Duodenal mucosa (tissue), 2 donors: ENCODE results near the gene APRT.

ENCODE experiments used
- H3K27ac ChIP-seq: one replicate; pipeline ENCODE4 v1.7.0; 2013; ENCODE audit warnings: low read depth, low read length
- H3K27me3 ChIP-seq, 2 donors: one replicate each; pipeline ENCODE4 v1.7.0; 2013; ENCODE audit warnings: low read length in 2 of 2, control low read depth in 1 of 2; ENCODE audit not compliant: insufficient read depth in 2 of 2, control insufficient read depth in 1 of 2
- H3K36me3 ChIP-seq, 2 donors: one replicate each; pipeline ENCODE4 v1.7.0; 2013; ENCODE audit warnings: low read length in 2 of 2, control low read depth in 1 of 2; ENCODE audit not compliant: insufficient read depth in 2 of 2, control insufficient read depth in 1 of 2
- H3K4me1 ChIP-seq, 2 donors: one replicate each; pipeline ENCODE4 v1.7.0; 2013; ENCODE audit warnings: low read length in 2 of 2, control low read depth in 1 of 2; ENCODE audit not compliant: insufficient read depth in 2 of 2, control insufficient read depth in 1 of 2
- H3K4me3 ChIP-seq, 2 donors: one replicate each; pipeline ENCODE4 v1.7.0; 2013; ENCODE audit warnings: low read length in 2 of 2, low read depth in 1 of 2
- H3K9ac ChIP-seq, 2 donors: one replicate each; pipeline ENCODE4 v1.7.0; 2013; ENCODE audit warnings: low read length in 2 of 2, low read depth in 1 of 2
- H3K9me3 ChIP-seq, 2 donors: one replicate each; pipeline ENCODE4 v1.7.0; 2013; ENCODE audit warnings: low read length in 2 of 2, control low read depth in 1 of 2; ENCODE audit not compliant: control insufficient read depth in 1 of 2

APRT gene

DNA sequence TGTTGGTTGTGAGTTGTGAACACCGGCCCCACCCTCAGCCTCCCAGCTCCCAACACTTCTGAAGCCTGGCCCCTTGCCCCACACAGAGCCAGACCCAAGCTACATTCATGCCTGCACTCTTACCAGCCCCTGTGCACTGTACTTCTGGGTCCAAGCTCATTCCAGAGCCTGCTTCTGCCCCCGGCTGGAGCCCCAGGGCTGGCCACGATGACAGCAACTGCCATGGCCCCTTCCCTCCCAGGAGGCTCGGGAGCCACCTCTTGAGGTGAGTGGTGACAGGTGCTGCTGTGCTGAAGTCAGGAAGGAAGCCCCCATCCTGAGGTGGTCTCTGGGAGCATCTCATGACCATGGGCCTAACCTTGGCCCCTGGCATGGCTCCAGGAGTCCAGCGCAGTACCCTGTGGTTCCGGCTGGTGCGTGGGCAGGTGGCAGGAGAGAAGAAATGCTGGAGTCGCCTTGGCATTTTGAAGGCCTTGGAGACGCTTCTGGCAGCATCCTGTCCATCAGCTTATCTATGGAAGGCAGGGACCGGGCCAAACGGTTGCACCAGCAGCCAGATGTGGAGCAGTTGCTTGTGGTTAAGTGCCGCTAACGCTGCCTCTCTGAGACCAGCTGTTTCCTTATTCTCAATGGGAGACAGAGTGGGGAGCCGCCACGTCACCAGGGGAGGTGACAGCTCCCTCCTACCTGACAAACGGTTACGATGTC lies 12.0 kb downstream of the APRT start:
- Histone ChIP-seq H3K9ac (no peak overlapping the region), H3K9me3 (no peaks in the 10 kb centered on the region), H3K4me1 (peaks cover 3 to 9% of the 10 kb centered on the region in 2 donors), H3K4me3 (no peak overlapping the region), H3K27me3 (no peaks in the 10 kb centered on the region), H3K27ac (no peak overlapping the region), H3K36me3 (no peaks in the 10 kb centered on the region)

DNA sequence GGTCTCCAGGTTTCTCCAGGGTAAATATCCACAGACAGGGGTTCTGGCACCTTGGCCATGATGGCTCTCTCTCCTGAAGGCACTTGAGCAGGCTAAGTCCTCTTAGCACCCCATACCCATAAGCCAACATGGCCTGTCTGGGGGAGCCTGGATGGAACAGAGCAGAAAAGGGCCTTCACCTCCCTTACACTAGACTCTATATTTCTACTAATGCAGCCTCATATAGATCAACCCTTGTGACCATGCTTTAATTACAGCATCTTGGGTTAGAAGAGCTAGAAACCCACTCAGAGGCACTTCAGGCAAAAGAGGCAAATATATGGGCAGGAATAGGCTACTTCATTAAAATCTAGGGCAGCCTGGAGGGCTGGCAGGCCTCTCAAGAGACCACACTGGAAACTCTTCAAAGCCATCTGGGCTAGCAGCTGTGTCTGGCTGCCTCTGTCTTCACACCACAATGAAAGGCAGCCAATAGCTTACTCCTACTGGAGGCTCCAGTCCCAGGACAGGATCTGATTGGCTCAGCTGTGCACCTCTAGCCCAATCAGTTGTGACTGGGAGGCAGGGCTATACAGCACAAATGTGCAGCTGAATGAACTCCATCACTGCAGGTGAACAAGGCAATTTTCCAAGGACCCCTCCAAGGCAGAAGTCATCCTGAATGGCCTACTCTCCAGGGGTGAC lies 12.8 kb downstream of the APRT start:
- no peak overlapping the region for H3K4me3 ChIP-seq
- no peaks in the 10 kb centered on the region for H3K36me3 ChIP-seq
- H3K27ac ChIP-seq = no peak overlapping the region
- H3K9ac ChIP-seq = no peak overlapping the region
- H3K9me3 ChIP-seq = no peaks in the 10 kb centered on the region
- peaks cover 0 to 2% of the 10 kb centered on the region in 2 donors for H3K4me1 ChIP-seq
- H3K27me3 ChIP-seq = no peaks in the 10 kb centered on the region

DNA sequence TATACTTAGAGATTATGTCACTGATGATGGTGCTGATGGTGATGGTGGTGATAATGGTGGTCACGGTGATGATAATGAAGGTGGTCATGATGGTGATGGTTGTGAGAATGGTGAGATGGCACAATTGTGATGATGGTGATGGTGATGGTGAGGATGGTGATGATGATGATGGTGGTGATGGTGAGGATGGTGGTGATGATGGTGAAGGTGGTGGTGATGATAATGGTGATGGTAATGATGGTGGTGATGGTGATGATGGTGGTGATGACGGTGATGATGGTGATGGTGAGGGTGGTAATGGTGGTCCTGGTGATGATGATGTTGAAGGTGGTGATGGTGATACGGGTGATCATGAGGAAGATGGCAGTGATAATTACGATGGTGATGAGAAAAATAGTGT lies 13.7 kb downstream of the APRT start:
- H3K4me3 ChIP-seq = no peak overlapping the region
- H3K27ac ChIP-seq = no peak overlapping the region
- H3K36me3 ChIP-seq = no peaks in the 10 kb centered on the region
- H3K9ac ChIP-seq = no peak overlapping the region
- H3K4me1 ChIP-seq = peaks cover 4 to 8% of the 10 kb centered on the region in 2 donors
- H3K9me3 ChIP-seq = no peaks in the 10 kb centered on the region
- no peaks in the 10 kb centered on the region for H3K27me3 ChIP-seq

DNA sequence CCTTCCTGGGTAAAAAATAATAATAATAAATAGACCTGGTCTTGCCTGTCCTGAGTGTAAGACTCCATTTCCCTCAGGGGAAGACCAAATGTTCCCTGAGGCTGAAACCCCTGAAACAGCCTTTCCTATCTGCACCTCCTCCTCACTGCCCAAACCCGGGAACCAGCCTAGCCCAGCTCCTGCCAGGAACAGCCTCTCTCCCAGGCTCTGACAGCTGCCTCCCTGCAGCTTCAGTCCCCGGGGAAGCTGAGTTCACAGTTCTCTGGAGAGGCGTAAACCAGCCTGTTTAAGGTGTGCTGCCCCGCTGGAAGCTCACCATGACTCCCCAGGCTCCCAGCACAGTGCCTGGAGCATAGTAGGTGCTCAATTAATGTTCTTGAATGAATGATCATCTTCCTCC lies 15.4 kb downstream of the APRT start:
- Histone ChIP-seq H3K27me3 (peaks cover 0 to 3% of the 10 kb centered on the region in 2 donors), H3K36me3 (no peaks in the 10 kb centered on the region), H3K4me1 (peaks cover 8 to 17% of the 10 kb centered on the region in 2 donors), H3K4me3 (no peak overlapping the region), H3K27ac (no peak overlapping the region), H3K9ac (no peak overlapping the region), H3K9me3 (no peaks in the 10 kb centered on the region)

DNA sequence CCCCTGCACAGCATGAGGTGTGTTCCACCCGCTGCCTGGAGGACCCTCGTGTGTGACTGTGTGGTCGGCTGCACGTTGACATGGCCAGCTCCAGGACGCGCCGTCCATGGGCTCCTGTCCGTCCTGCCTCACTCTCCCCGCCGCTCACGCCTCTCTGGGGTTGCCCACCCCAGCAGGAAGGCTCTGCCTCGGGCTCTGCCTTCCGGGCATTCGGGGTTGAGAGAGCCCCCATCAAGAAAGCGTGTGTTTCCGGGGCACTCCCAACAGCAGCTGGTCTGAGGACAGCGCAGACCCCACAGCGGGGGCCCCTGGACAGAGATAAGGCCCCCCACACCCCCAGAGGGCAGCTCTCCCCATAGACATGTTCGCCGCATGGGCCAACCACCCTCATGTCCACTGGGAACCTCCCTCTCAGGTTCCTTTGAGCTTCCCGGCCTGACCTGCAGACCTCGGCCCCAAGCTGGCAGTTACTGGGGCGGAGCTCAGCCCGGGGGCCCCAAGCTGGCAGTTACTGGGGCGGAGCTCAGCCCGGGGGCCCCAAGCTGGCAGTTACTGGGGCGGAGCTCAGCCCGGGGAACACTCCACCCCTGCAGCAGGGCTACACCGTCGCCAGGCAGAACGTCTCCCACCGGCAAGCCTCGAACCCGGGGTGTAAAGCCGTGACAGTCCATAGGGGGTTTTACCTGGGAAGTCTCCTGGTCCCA lies 18.3 kb downstream of the APRT start:
- H3K27ac ChIP-seq = no peak overlapping the region
- peaks cover 0 to 3% of the 10 kb centered on the region in 2 donors for H3K27me3 ChIP-seq
- H3K9me3 ChIP-seq = no peaks in the 10 kb centered on the region
- H3K4me1 ChIP-seq = peaks cover 8 to 30% of the 10 kb centered on the region in 2 donors
- peak overlapping the region; percentile 18 for H3K9ac ChIP-seq
- H3K4me3 ChIP-seq = peak overlapping the region in 1 of 2 donors; percentile 29
- no peaks in the 10 kb centered on the region for H3K36me3 ChIP-seq

DNA sequence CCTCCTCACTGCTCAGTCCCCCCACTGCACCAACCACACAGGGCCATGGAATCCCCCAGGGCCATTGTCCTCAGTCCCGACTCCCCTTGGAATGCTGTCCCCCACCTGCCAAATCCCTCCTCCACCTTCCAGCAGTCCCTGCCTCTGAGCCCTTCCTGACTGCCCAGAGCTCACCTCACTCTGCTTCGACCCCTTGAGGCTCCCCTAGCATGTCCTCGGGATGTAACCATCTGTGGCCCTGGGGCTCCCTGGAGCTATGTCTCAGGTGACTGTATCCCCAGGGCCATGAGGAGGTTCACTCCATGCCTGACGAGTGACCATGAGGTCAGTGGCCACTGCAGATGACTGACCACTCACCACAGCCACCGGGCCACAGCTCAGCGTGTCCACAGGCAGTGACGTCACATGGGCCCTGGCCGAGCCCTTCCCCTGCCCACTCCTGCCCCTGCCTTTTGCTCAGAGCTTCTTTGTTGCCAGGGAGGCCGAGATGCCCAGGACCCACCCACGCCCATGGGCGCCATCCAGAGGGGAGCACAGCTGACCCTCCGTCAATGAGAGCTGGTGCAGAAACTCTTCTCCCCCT lies 19.0 kb downstream of the APRT start:
- H3K9me3 ChIP-seq = no peaks in the 10 kb centered on the region
- H3K4me3 ChIP-seq = no peak overlapping the region
- peak overlapping the region in 1 of 2 donors; percentile 18 for H3K9ac ChIP-seq
- H3K27ac ChIP-seq = no peak overlapping the region
- H3K27me3 ChIP-seq = peaks cover 0 to 3% of the 10 kb centered on the region in 2 donors
- no peaks in the 10 kb centered on the region for H3K36me3 ChIP-seq
- peaks cover 8 to 30% of the 10 kb centered on the region in 2 donors for H3K4me1 ChIP-seq

DNA sequence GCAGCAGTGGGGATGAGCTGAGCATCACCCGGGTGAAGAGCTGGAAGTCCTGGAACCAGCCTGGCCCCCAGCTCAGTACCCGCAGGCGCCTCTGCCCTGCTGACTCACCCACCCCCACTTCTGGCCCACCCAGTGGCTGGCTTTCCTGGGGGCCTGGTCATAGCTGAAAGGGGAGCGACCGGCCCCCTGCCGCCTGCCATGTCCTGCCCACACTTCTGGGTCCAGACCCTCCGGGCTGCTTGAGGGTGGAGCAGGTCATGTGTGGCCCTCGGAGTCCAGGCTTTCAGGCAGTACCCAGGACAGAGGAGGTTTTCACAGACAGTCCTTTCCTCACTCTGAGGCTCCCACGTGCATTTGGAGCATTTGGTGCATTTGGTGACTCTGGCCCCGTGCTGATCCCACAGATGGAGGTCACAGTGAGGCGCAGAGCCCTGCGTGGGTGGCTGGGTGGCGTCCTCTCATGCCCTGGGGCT lies 19.6 kb downstream of the APRT start:
- no peak overlapping the region for H3K27ac ChIP-seq
- H3K9me3 ChIP-seq = no peaks in the 10 kb centered on the region
- peaks cover 0 to 3% of the 10 kb centered on the region in 2 donors for H3K27me3 ChIP-seq
- no peaks in the 10 kb centered on the region for H3K36me3 ChIP-seq
- H3K4me3 ChIP-seq = no peak overlapping the region
- peaks cover 8 to 30% of the 10 kb centered on the region in 2 donors for H3K4me1 ChIP-seq
- H3K9ac ChIP-seq = no peak overlapping the region

DNA sequence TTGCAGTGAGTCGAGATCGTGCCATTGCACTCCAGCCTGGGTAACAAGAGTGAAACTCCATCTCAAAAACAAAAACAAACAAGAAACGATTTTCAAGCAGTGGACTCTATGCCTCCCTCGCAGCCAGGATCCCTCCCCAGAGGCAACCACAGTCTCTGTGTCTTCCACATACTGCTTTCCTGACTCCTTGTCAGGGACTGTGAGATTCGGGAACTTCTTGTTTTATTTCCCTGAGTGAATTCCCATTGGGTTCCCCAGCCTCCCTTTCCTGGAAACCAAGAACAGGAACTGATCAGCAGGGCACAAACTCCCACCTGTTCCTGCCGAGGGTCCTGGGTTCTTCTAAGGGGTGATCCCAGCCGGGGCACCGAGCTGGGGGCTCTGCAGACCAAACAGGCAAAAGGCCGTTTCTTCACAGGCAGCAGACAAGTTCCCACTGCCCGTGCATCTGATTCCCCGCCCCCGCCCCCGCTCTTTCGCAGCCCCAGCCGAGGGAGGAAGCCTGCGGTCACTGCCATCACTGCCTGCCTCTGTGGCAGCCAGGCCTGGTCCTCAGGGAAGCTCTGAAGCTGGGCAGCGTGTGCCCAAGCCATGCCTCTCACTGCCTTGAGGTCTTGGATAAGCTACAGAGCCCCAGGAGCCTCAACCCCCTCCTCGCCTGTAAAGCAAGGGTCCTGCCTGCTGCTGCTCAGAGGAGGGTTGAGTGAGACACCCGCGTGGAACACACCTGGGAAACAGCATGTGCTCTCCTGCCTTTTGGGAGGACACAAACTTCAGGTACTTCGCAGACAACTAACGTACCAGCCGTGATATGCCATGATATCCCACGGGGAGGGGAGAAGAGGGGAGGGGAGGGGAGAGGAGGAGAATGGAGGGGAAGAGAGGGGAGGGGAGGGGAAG lies 21.2 kb downstream of the APRT start:
- Histone ChIP-seq H3K27ac (no peak overlapping the region), H3K36me3 (no peaks in the 10 kb centered on the region), H3K4me1 (peaks cover 8 to 33% of the 10 kb centered on the region in 2 donors), H3K4me3 (peak overlapping the region in 1 of 2 donors; percentile 4), H3K9ac (no peak overlapping the region), H3K27me3 (peaks cover 0 to 3% of the 10 kb centered on the region in 2 donors), H3K9me3 (no peaks in the 10 kb centered on the region)

DNA sequence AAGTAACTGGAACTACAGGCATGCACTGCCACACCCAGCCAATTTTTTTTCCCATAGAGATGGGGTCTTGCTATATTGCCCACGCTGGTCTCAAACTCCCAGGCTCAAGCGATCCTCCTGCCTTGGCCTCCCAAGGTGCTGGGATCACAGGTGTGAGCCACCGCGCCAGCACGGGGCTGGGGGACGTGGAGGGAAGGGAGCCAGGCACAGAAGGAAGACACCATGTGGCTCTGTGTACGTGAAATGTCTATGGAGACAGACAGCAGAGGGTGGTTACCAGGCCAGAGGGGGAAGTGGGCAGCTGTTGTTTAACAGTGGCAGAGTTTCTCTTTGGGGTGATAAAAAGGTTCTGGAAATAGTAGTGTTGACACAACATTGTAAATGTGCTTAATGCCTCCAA lies 22.1 kb downstream of the APRT start:
- Histone ChIP-seq H3K4me1 (peaks cover 8 to 31% of the 10 kb centered on the region in 2 donors), H3K9ac (no peak overlapping the region), H3K9me3 (no peaks in the 10 kb centered on the region), H3K27me3 (peaks cover 0 to 3% of the 10 kb centered on the region in 2 donors), H3K36me3 (no peaks in the 10 kb centered on the region), H3K4me3 (no peak overlapping the region), H3K27ac (no peak overlapping the region)
